HepG2 (cell line): ENCODE measurements around the gene KIAA1958. TPM values are rescaled to one million over a fixed set of nuclear protein-coding genes. Genes with fewer than 3 reads are reported as not detected.
A peak's percentile ranks its signal among the peaks of the same experiment; 100 is the strongest.

ENCODE experiments used
- ATAC-seq: fragments of 200-7000 bp; cut with Tn5 transposase; 3 replicates; pipeline ENCODE4 v1.9.1; 2020; ENCODE audit warnings: mild to moderate bottlenecking, moderate library complexity
- BruUV-seq: library from RNA; stranded (reverse); fragments of 400-500 nt; replicated peaks from 2 replicates; lab custom pipeline; 2021; lab: Mats Ljungman, UMichigan
- CTCF ChIA-PET: fragments of 300-600 bp; formaldehyde crosslinking; extraction: SDS; loops from one replicate; lab custom pipeline; 2021; ENCODE audit warnings: low total read pairs, inconsistent platforms, low intra/inter-chr PET ratio; lab: Yijun Ruan, JAX
- POLR2A ChIA-PET: fragments of 350-600 bp; sonication (Branson Sonifier 250); formaldehyde crosslinking; loops from one replicate; lab custom pipeline; 2020; ENCODE audit warnings: antibody characterized with exemption, inconsistent platforms; lab: Yijun Ruan, JAX
- DNase-seq: peaks from one replicate; pipeline ENCODE4 v3.0.0-alpha.2; 2015; ENCODE audit warnings: low spot score
- FAIRE-seq: peaks from 3 replicates; lab custom pipeline; 2011; peaks lifted over from hg19 to GRCh38; lab: Jason Lieb, UNC
- H2AFZ ChIP-seq: one replicate; pipeline ENCODE4 v1.6.1; 2011; ENCODE audit warnings: low read length, inconsistent platforms
- H3K27ac ChIP-seq: fragments of 300-600 bp; 3 replicates; pipeline ENCODE4 v1.8.0; 2011; ENCODE audit warnings: mixed run types, mild to moderate bottlenecking, mixed read lengths, low read length, inconsistent platforms; ENCODE audit not compliant: insufficient read depth; ENCODE audit errors: extremely low read length
- H3K27me3 ChIP-seq, 2 experiments: fragments of 200-600 bp in 1 of 2; 2 replicates in 1 of 2; 3 replicates in 1 of 2; pipeline versions ENCODE4 v1.6.0 to v1.8.0; 2011; ENCODE audit warnings: low read length in 2 of 2, mild to moderate bottlenecking in 2 of 2, moderate library complexity in 2 of 2, inconsistent platforms in 1 of 2; ENCODE audit not compliant: insufficient read depth in 2 of 2, control insufficient read depth in 1 of 2
- H3K36me3 ChIP-seq, 2 experiments: fragments of 200-600 bp in 1 of 2; replicated peaks in 1 of 2; 2 replicates in 1 of 2; 3 replicates in 1 of 2; pipeline versions ENCODE4 v1.5.1 to v1.8.0; 2011; ENCODE audit warnings: low read length in 2 of 2, inconsistent platforms in 1 of 2; ENCODE audit not compliant: insufficient read depth in 2 of 2, control insufficient read depth in 1 of 2
- H3K4me1 ChIP-seq: 2 replicates; pipeline ENCODE4 v1.5.1; 2012; ENCODE audit warnings: low read length, inconsistent platforms; ENCODE audit not compliant: insufficient read depth
- H3K4me2 ChIP-seq: 2 replicates; pipeline ENCODE4 v1.6.0; 2011; ENCODE audit warnings: low read depth, low read length, inconsistent platforms
- H3K4me3 ChIP-seq, 3 experiments: fragments of 200-600 bp in 1 of 3; sonication (generic), shearing (Covaris generic) in 1 of 3; replicated peaks in 1 of 3; 2 replicates each; pipeline ENCODE4 v1.5.1; 2011 to 2016; ENCODE audit warnings: low read length in 3 of 3, inconsistent platforms in 2 of 3, low read depth in 2 of 3, mild to moderate bottlenecking in 2 of 3, control low read depth in 1 of 3, mixed read lengths in 1 of 3; ENCODE audit not compliant: insufficient read depth in 1 of 3
- H3K79me2 ChIP-seq: one replicate; pipeline ENCODE4 v1.6.1; 2011; ENCODE audit warnings: low read length, inconsistent platforms; ENCODE audit not compliant: insufficient read depth
- H3K9ac ChIP-seq: 2 replicates; pipeline ENCODE4 v1.6.0; 2011; ENCODE audit warnings: mild to moderate bottlenecking, low read depth, low read length, inconsistent platforms; ENCODE audit not compliant: insufficient read depth
- H3K9me3 ChIP-seq: 2 replicates; pipeline ENCODE4 v1.5.1; 2012; ENCODE audit warnings: mild to moderate bottlenecking, low read length
- H4K20me1 ChIP-seq: 2 replicates; pipeline ENCODE4 v1.6.0; 2011; ENCODE audit warnings: inconsistent platforms, mild to moderate bottlenecking, low read length, moderate library complexity; ENCODE audit not compliant: insufficient read depth
- FOXK2 ChIP-seq: fragments of 450-650 bp; IDR thresholded peaks from 2 replicates; pipeline ENCODE4 v1.6.1; 2016
- NR2F1 ChIP-seq, 2 experiments: fragments of 450-650 bp in 1 of 2; formaldehyde crosslinking in 1 of 2; IDR thresholded peaks; 2 replicates each; pipeline versions ENCODE4 v1.5.0 to v1.6.1; 2016 to 2020; ENCODE audit warnings: mild to moderate bottlenecking in 1 of 2, missing compliant biosample characterization in 1 of 2, missing genetic modification reagents in 1 of 2, moderate library complexity in 1 of 2
- ZFYVE20 ChIP-seq: sonication (generic); formaldehyde crosslinking; IDR thresholded peaks from 2 replicates; pipeline ENCODE4 v1.8.0; 2023; ENCODE audit warnings: low read depth, mild to moderate bottlenecking, moderate library complexity, missing genetic modification reagents, borderline replicate concordance
- ZNF12 ChIP-seq: sonication (generic); formaldehyde crosslinking; IDR thresholded peaks from 2 replicates; pipeline ENCODE4 v1.5.0; 2020; ENCODE audit warnings: missing genetic modification reagents
- ZNF678 ChIP-seq: sonication (generic); formaldehyde crosslinking; IDR thresholded peaks from 2 replicates; pipeline ENCODE4 v1.4.0; 2020; ENCODE audit warnings: mild to moderate bottlenecking, missing genetic modification reagents
- WGBS: methylation state at CpG from one replicate; pipeline ENCODE4 v1.1.6; 2017; ENCODE audit warnings: low lambda C conversion rate; 5-methylcytosine and 5-hydroxymethylcytosine counted together
- in situ Hi-C: cut with HindIII; loops from 2 replicates; pipeline ENCODE4 v1.10.0; 2017; ENCODE audit warnings: low pct_unique_long_range_greater_than_20kb; ENCODE audit not compliant: extremely low pct_ligation_motif_present
- intact Hi-C: fragments of 100-400 bp; cut with micrococcal nuclease; formaldehyde crosslinking; loops from one replicate; pipeline ENCODE4 v1.10.0; 2022; ENCODE audit not compliant: unreplicated experiment
- polyA plus RNA-seq, 8 experiments: library from polyadenylated mRNA; depleted of rRNA in 3 of 8; stranded (reverse) in 7 of 8; unstranded in 1 of 8; fragments of >200 nt; fragmentation: Illumina TruSeq in 4 of 8; extraction: Trizol in 4 of 8; gene quantifications; 2 replicates each; pipeline versions ENCODE4 v1.2.1 to v1.2.3, GENCODE V29; 2011 to 2016; ENCODE audit warnings: low read depth in 4 of 8, missing spikeins in 1 of 8, mixed read lengths in 1 of 8; ENCODE audit not compliant: insufficient read depth in 1 of 8
- total RNA-seq, 5 experiments: library from RNA; depleted of rRNA; stranded (reverse); fragments of >200 nt; fragmentation: Illumina TruSeq; extraction: Trizol; gene quantifications; 2 replicates each; pipeline ENCODE4 v1.2.3, GENCODE V29; 2016; ENCODE audit warnings: low read depth in 1 of 5
- TF ChIP-seq, protein P1 (sequence below): sonication (generic); formaldehyde crosslinking; IDR thresholded peaks from 2 replicates; pipeline ENCODE4 v1.5.0; 2020; ENCODE audit warnings: missing genetic modification reagents, mild to moderate bottlenecking, borderline replicate concordance

The KIAA1958 gene
- total and polyA plus RNA-seq, 2 of the 13 experiments (the other 11 are each of a cell fraction or from before 2014, with no cell fraction given), result 8.5 to 10.3 TPM

DNA sequence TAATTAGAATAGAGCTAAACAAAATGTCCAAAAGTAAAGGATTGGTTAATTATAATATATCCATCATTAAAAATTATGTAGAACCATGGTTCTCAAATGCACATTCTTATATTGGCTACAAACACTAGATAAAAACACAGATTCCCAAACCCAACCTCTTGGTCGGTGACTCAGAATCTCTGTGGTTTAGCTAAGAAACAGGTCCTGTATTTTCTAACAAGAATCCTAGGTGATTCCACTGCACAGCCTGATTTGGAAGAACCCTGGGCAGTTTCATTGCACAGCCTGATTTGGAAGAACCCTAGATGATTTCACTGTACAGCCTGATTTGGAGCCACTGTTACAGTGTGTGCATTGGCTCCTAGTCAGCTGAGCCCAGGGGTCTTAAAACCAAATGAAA lies 67.9 kb downstream of the KIAA1958 start:
- Histone ChIP-seq H3K4me3 (no peak overlapping the region), H3K9me3 (no peaks in the 10 kb centered on the region), H3K27me3 (no peaks in the 10 kb centered on the region), H4K20me1 (peaks cover 4% of the 10 kb centered on the region), H3K4me2 (no peak overlapping the region), H3K4me1 (peaks cover 23% of the 10 kb centered on the region), H3K36me3 (no peaks in the 10 kb centered on the region), H3K27ac (no peak overlapping the region), H2AFZ (no peak overlapping the region), H3K79me2 (peaks cover 46% of the 10 kb centered on the region), H3K9ac (no peak overlapping the region)
- FAIRE-seq (no peak), DNase-seq (no peak), ATAC-seq (no peak)
- POLR2A ChIA-PET, result no interaction called here
- CTCF ChIA-PET, result no interaction called here
- in situ Hi-C loops (no loop called here), intact Hi-C loops (no loop called here)
- TF ChIP-seq, protein P1, sequence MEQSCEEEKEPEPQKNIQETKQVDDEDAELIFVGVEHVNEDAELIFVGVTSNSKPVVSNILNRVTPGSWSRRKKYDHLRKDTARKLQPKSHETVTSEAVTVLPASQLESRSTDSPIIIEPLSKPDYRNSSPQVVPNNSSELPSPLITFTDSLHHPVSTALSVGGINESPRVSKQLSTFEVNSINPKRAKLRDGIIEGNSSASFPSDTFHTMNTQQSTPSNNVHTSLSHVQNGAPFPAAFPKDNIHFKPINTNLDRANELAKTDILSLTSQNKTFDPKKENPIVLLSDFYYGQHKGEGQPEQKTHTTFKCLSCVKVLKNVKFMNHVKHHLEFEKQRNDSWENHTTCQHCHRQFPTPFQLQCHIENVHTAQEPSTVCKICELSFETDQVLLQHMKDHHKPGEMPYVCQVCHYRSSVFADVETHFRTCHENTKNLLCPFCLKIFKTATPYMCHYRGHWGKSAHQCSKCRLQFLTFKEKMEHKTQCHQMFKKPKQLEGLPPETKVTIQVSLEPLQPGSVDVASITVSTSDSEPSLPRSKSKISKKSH, result no peak
- TF ChIP-seq FOXK2 (no peak), ZFYVE20 (no peak)
- no TSS peak for BruUV-seq
- WGBS, result 89% methylated on average over 1 of the region's 1 CpG

- FAIRE-seq (peak; percentile 8), ATAC-seq (no peak), DNase-seq (no peak)
- no peak overlapping the region for H3K4me3 ChIP-seq
- no peaks in the 10 kb centered on the region for H3K27me3 ChIP-seq
- peaks cover 23% of the 10 kb centered on the region for H3K4me1 ChIP-seq
- no peak overlapping the region for H2AFZ ChIP-seq
- no peak overlapping the region for H3K27ac ChIP-seq
- H3K9ac ChIP-seq, result no peak overlapping the region
- ChIA-PET CTCF (no interaction called here), POLR2A (no interaction called here)
- no peak for TF ChIP-seq ZNF678 (CRISPR knock-in tag)
- no peak for TF ChIP-seq NR2F1 (CRISPR knock-in tag; IDR thresholded peaks at IDR 0.05)
- TF ChIP-seq ZNF12 (CRISPR knock-in tag), result peak; percentile 90
- peaks cover 1% of the 10 kb centered on the region for H4K20me1 ChIP-seq
- no TSS peak for BruUV-seq
- H3K9me3 ChIP-seq, result no peaks in the 10 kb centered on the region
- intact Hi-C loops, result no loop called here
- no peak overlapping the region for H3K4me2 ChIP-seq
- 100% methylated on average over 3 of the region's 3 CpGs for WGBS
- peaks cover 42% of the 10 kb centered on the region for H3K79me2 ChIP-seq
- in situ Hi-C loops, result no loop called here
- H3K36me3 ChIP-seq, result no peaks in the 10 kb centered on the region
Observed at GRCh38 chr9:112555101-112555643, 68.5 kb downstream of the KIAA1958 start.
